Measurements from ENCODE around the gene RIMKLA. TPM values are rescaled to one million over a fixed set of nuclear protein-coding genes. Genes with fewer than 3 reads are reported as not detected.

The RIMKLA gene
- polyA plus RNA-seq, 3 donors: not detected

DNA sequence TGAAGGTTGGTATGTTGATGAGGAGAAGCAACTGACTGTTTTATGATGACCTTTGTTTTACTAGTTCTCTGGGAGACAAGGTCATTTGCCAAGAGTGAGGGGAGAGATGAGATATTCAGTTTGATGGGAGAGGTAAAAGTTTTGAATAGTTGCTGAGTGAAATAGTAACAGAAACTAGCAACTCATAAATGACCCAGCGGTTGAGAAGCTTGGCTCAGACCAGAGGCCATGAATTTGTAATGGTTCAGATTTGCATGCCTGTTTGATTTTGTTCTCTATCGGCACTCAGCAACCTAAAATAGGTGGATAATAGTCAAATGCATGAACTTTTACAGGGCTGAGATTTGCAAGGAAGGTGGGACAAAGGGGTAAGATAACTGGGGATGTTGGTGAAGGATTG, 89.1 kb downstream of the RIMKLA start:
- 94% methylated on average over 2 of the region's 2 CpGs for WGBS (ENCODE audit: insufficient coverage)
- TF ChIP-seq, protein P1, sequence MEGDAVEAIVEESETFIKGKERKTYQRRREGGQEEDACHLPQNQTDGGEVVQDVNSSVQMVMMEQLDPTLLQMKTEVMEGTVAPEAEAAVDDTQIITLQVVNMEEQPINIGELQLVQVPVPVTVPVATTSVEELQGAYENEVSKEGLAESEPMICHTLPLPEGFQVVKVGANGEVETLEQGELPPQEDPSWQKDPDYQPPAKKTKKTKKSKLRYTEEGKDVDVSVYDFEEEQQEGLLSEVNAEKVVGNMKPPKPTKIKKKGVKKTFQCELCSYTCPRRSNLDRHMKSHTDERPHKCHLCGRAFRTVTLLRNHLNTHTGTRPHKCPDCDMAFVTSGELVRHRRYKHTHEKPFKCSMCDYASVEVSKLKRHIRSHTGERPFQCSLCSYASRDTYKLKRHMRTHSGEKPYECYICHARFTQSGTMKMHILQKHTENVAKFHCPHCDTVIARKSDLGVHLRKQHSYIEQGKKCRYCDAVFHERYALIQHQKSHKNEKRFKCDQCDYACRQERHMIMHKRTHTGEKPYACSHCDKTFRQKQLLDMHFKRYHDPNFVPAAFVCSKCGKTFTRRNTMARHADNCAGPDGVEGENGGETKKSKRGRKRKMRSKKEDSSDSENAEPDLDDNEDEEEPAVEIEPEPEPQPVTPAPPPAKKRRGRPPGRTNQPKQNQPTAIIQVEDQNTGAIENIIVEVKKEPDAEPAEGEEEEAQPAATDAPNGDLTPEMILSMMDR (IDR thresholded peaks at IDR 0.05): no peak
- Histone ChIP-seq H4K20me1 (ENCODE audit: insufficient read depth, low read length) (no peaks in the 10 kb centered on the region), H3K9ac (ENCODE audit: insufficient read depth, low read length, poor library complexity, severe bottlenecking) (no peak overlapping the region), H3K36me3 (replicated peaks in 1 of 2; ENCODE audit: control insufficient read depth in 1 of 2, insufficient read depth in 2 of 2, low read length in 2 of 2) (no peaks in the 10 kb centered on the region), H3K27ac (ENCODE audit: low read depth in 1 of 2, low read length in 2 of 2) (no peak overlapping the region), H2AFZ (ENCODE audit: insufficient read depth, low read depth, low read length, poor library complexity, severe bottlenecking) (no peak overlapping the region), H3K9me3 (replicated peaks in 1 of 2; ENCODE audit: control insufficient read depth in 1 of 2, insufficient read depth in 1 of 2, low read length in 2 of 2) (no peaks in the 10 kb centered on the region), H3K4me1 (ENCODE audit: control insufficient read depth in 1 of 2, insufficient read depth in 2 of 2, low read length in 2 of 2) (no peaks in the 10 kb centered on the region), H3K27me3 (ENCODE audit: control insufficient read depth in 2 of 2, insufficient read depth in 2 of 2, low read length in 2 of 2) (no peaks in the 10 kb centered on the region), H3K4me3 (replicated peaks in 1 of 3; ENCODE audit: low read depth in 2 of 3, low read length in 3 of 3) (no peak overlapping the region), H3K79me2 (ENCODE audit: insufficient read depth, low read length) (no peaks in the 10 kb centered on the region), H3K4me2 (replicated peaks; ENCODE audit: extremely low read depth, low read length, poor library complexity, severe bottlenecking) (no peak overlapping the region)
- Mint-ChIP-seq H3K4me3 (no peak overlapping the region), H3K27ac (no peak overlapping the region), H3K9me3 (no peaks in the 10 kb centered on the region), H3K27me3 (ENCODE audit: low read depth in 3 of 3) (peaks cover 0 to 2% (median 0%) of the 10 kb centered on the region in 3 donors), H3K4me1 (no peaks in the 10 kb centered on the region), H3K36me3 (peaks cover 0 to 3% of the 10 kb centered on the region in 2 donors)
- intact Hi-C loops (cut with micrococcal nuclease): loop anchor here (10.0 kb wide), 2 partner anchors 135 to 295 kb away; partner anchors contain the start of genes C1orf50 (in 1 of the 2), FOXJ3 (in 1 of the 2) and P3H1 (in 1 of the 2)
- DNase-seq: no peak

Other genes with a start within 250 kb of the RIMKLA start
- gene GUCA2B, start 227.4 kb upstream of the RIMKLA start, polyA plus RNA-seq: not detected
- not detected for gene GUCA2A, start 216.0 kb upstream of the RIMKLA start, polyA plus RNA-seq
- gene FOXJ3, start 45.6 kb upstream of the RIMKLA start, polyA plus RNA-seq: 10 to 100 TPM; 10.2 to 18.5 (median 18.4) TPM
- 1 to 10 TPM in 2 of 3 donors, under 1 TPM in 1; 0.76 to 1.3 (median 1.2) TPM for gene ZMYND12, start 75.2 kb downstream of the RIMKLA start, polyA plus RNA-seq
- 100 to 1,000 TPM in 2 of 3 donors, 10 to 100 TPM in 1; 43.2 to 182 (median 176) TPM for gene PPCS, start 75.8 kb downstream of the RIMKLA start, polyA plus RNA-seq
- gene CCDC30, start 82.5 kb downstream of the RIMKLA start, polyA plus RNA-seq: 1 to 10 TPM in 2 of 3 donors, under 1 TPM in 1; 0.95 to 1.5 (median 1.2) TPM